COLO829 (cell line): ENCODE measurements around the gene RAPGEF3.
A peak's percentile ranks its signal among the peaks of the same experiment; 100 is the strongest.

ENCODE experiments used
- DNase-seq: peaks from one replicate; pipeline ENCODE4 v3.0.0; 2012; ENCODE audit warnings: low spot score

The RAPGEF3 gene

GRCh38 chr12:47755655-47756562, 2.8 kb downstream of the RAPGEF3 start:
- no peak for DNase-seq

- no peak for DNase-seq
Measured at GRCh38 chr12:47754881-47755280, 3.8 kb downstream of the RAPGEF3 start.

- no peak for DNase-seq
Measured at GRCh38 chr12:47754126-47754525, 4.6 kb downstream of the RAPGEF3 start.

- DNase-seq, result peak; percentile 57
Measured at GRCh38 chr12:47753021-47754001, 5.4 kb downstream of the RAPGEF3 start.

GRCh38 chr12:47752552-47752951, 6.1 kb downstream of the RAPGEF3 start:
- DNase-seq, result no peak

- no peak for DNase-seq
Measured at GRCh38 chr12:47752121-47752520, 6.6 kb downstream of the RAPGEF3 start.

- DNase-seq, result no peak
Measured at GRCh38 chr12:47751561-47751960, 7.1 kb downstream of the RAPGEF3 start.

GRCh38 chr12:47750916-47751470, 7.7 kb downstream of the RAPGEF3 start:
- no peak for DNase-seq

GRCh38 chr12:47750229-47750798, 8.4 kb downstream of the RAPGEF3 start:
- no peak for DNase-seq

- DNase-seq, result no peak
Measured at GRCh38 chr12:47748899-47749298, 9.8 kb downstream of the RAPGEF3 start.

GRCh38 chr12:47748507-47748828, 10.2 kb downstream of the RAPGEF3 start:
- DNase-seq, result no peak

- DNase-seq, result no peak
Measured at GRCh38 chr12:47747596-47748506, 10.8 kb downstream of the RAPGEF3 start.

- no peak for DNase-seq
Measured at GRCh38 chr12:47747126-47747525, 11.6 kb downstream of the RAPGEF3 start.

- DNase-seq, result no peak
Measured at GRCh38 chr12:47746523-47746922, 12.2 kb downstream of the RAPGEF3 start.

- no peak for DNase-seq
Measured at GRCh38 chr12:47746073-47746472, 12.6 kb downstream of the RAPGEF3 start.

- no peak for DNase-seq
Measured at GRCh38 chr12:47745485-47746041, 13.1 kb downstream of the RAPGEF3 start.

GRCh38 chr12:47744778-47745436, 13.8 kb downstream of the RAPGEF3 start:
- DNase-seq, result no peak

- DNase-seq, result no peak
Measured at GRCh38 chr12:47744005-47744651, 14.6 kb downstream of the RAPGEF3 start.

- DNase-seq, result no peak
Measured at GRCh38 chr12:47743311-47743860, 15.3 kb downstream of the RAPGEF3 start.
